HTERT RPE-1 (cell line): ENCODE results near the gene ZNF530.

Source experiments
- in situ Hi-C: fragments of 300-500 bp; cut with MboI; formaldehyde crosslinking; loops from 4 replicates; pipeline ENCODE4 v1.14.3; 2020; ENCODE audit warnings: low sequenced_read_pairs

Gene ZNF530

DNA sequence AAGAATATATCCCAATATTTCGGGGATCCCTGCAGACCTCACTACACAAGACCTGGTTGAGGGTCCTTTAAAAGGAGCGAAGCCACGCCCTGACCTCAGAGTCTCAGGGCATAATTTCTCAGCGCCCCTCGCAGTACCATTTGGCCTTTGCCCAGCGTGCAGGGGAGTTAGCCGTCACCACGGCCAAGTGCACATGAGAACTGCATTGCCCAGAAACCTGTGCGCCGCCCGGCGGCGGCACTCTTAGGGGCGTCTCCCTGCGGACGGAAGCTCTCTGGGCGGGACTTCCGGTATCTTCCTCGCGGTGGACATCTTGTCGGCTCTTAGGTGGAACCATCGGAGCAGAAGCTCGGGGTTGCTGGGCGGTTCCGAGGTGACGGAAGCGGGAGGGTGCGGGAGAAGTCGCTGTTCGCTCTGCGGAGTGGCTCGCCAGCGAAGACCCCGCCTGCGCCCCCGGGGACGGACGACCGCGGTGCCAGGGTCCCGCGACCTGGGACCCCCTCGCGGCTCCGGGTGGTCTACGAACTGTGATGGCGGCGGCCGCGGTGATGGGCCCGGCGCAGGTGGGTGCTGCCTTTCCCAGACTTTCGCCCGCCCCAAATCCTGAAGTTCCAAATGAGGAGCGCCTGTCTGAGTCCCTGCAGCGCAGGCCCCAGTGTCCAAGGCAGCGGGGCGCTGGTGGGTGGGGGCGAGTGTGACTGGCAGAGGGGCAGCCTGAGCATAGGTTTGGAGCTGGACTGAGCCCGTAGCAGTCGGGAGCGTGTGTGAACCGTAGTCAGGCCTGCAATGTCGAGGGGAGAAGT lies 14.5 kb downstream of the ZNF530 start, which contains the start of gene ZNF134:
TSS of gene ZNF134 (plus strand) at position 302 of the 803 bp plus-strand sequence. CDS start 5,227 bp downstream, outside the sequence.
- in situ Hi-C loops, result no loop called here

DNA sequence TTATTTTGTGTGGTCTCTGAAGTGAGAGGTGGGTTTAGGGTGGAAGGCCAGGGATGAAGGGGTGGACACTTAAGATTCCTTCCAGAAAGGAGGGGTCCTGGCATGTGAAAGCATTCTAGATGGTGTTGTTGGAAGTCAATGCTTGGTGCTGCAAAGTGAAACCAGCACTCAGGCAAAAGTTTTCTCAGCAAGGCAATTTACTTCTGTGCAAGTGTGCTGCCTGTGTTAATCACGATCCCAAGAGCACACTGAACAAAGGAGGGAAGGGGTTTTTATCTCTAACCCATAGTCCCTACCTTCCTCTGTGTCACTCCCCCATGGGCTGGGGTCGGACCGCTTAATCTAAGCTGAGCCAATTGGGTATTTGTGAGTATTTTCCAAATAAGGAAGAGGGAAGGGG lies 15.7 kb downstream of the ZNF530 start:
- in situ Hi-C loops, result no loop called here

DNA sequence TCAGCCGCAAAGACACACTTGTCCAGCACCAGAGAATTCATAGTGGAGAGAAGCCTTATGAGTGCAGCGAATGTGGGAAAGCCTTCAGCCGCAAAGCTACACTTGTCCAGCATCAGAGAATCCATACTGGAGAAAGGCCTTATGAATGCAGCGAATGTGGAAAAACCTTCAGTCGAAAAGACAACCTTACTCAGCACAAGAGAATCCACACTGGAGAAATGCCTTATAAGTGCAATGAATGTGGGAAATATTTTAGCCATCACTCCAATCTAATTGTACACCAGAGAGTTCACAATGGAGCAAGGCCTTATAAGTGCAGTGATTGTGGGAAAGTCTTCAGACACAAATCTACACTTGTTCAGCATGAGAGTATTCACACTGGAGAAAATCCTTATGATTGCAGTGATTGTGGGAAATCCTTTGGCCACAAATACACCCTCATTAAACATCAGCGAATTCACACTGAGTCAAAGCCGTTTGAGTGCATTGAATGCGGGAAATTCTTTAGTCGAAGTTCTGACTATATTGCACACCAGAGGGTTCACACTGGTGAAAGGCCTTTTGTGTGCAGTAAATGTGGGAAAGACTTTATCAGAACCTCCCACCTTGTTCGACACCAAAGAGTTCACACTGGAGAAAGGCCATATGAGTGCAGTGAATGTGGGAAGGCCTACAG lies 21.1 kb downstream of the ZNF530 start:
- in situ Hi-C loops, result no loop called here

DNA sequence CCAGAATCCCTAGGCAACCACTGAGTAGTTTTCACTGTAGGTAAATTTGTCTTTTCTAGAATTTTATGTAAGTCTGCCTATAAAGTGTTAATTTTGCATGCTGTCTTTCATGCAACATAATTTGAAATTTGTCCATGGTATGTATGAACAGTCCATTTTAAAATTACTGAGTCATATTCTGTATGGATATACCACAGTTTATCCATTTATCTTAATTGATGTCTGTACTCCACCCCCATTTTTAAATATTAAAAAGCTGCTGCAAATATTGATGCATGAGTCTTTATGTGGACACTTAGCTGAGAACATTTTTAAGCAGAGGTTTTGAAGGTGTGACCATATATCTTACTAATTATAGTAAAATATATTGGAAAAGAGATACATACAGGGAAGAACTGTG lies 23.4 kb downstream of the ZNF530 start:
- in situ Hi-C loops, result no loop called here

DNA sequence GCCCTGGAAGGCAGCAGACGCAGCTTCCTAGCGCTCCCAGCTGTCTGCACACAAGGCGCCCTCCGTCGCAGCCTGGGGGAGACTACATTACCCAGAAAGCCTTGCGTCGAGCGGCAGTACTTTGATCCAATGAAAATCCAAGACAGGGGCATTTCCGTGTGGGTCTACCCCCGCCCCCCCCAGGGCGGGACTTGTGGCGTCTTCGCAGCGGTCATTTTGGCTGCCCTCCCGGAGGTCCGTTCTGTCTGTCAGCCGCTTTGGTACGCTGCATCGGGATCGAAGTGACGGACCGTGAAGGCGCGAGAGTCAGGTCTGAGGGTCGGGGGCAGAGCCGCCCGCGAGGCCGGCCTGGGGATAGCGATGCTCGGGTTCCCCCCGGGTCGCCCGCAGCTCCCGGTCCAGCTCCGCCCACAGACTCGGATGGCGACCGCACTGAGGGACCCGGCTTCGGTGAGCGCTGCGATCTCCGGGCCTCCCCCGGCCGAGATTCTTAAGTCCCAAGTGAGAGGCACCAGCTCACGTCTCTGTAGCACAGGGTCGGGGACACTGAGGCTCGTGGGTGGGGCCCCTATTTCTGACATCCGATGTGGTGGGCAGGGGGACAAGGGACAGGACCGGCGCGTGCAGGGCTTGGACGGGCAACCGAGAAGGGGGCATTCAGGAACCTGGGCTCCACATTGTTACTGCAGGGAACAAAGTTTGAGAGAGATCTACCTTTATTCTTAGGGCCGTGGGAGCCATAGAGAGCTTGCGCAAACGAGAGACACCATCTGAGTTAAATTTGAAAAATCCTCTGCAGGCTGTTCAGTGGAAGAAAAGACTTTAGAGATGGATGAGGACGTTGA lies 33.5 kb downstream of the ZNF530 start, which contains the start of gene ZNF211:
TSS of gene ZNF211 (plus strand) at position 182 of the 845 bp plus-strand sequence. CDS start at position 361, 179 bp downstream.
- in situ Hi-C loops, result no loop called here

DNA sequence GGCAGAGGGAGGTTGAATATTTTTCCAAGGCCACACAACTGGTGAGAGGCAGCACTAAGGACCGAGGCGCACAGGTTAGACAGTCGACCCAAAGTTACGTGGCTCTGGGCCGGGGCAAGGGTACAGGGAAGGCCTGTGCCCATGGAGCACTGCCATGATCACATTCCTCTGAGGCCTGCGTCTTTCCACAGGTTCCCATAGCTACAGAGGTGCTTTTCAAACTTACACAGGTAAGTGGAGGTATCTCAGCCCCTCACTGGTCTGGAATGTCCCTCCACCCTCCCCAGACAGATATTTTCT lies 34.1 kb downstream of the ZNF530 start:
- in situ Hi-C loops, result no loop called here

DNA sequence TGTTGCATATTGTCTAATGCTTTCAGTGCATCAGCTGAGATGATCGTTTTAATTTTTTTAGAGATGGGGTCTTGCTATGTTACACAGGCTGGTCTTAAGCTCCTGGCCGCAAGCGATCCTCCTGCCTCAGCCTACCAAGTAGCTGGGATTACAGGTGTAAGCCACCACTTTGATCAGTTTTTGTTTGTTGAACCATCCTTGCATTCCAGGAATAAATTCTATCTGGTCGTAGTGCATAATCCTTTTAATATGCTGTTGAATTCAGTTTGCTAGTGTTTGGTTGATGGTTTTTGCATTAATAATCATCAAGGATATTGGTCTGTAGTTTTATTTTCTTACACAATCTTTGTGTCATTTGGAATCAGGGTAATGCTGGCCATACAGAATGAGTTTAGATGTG lies 37.7 kb downstream of the ZNF530 start:
- in situ Hi-C loops, result no loop called here

DNA sequence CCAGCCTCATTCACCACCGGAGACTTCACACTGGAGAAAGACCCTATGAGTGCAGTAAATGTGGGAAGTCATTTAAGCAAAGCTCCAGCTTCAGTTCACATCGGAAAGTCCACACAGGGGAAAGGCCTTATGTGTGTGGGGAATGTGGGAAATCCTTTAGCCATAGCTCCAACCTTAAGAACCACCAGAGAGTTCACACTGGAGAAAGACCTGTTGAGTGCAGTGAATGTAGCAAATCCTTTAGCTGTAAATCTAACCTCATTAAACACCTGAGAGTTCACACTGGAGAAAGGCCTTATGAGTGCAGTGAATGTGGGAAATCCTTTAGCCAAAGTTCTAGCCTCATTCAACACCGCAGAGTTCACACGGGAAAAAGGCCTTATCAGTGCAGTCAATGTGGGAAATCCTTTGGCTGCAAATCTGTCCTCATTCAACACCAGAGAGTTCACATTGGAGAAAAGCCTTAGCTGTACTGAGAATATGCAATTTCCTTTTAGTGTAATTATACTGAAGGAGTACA lies 42.1 kb downstream of the ZNF530 start:
- in situ Hi-C loops, result no loop called here

DNA sequence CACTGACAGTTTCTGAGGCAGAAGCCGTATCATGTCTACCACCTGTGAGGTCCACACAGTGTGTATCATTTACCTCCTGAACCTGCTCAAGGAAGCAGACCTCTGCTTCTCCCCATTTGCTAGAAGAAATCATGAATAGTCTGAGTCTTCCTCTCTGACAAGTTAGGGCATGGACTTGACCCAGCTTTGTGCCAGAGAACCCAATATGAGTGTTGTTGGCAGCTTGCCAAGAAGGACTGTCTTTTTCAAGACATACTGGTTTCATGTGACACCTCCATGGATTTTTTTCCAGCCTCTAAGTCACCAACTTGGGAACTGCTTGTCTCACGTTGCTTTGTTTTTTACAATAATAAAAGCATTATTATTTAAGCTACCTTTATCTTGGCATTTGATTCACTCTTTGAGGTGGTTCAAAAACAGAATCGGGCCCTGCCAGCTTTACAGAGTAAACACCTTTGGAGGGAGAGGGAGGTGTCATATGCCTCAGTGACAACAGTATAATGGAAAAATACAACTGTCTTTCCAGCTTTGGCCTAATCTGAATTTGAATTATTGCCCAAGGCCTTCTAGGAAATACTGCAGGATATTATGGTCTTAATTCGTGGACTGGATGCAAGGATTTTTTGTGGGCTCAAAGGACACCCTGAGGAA lies 42.8 kb downstream of the ZNF530 start:
- in situ Hi-C loops, result no loop called here

DNA sequence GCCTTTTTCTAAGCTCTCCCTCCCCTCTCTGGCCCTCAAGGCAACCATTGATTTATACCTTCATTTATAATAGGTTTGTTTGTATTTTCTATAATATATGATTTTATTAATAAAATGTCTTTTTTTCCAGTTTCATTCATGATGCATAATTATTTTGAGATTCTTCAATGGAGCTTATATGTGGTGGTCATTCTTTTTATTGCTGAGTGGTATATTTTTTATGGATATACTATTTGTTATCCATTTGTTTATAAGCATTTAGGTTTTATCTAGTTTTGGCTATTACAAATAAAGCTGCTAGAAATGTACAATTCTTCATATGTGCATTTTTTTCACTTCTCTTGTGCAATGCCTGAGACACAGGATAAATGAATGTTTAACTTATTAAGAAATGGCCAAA lies 44.0 kb downstream of the ZNF530 start:
- in situ Hi-C loops, result no loop called here

DNA sequence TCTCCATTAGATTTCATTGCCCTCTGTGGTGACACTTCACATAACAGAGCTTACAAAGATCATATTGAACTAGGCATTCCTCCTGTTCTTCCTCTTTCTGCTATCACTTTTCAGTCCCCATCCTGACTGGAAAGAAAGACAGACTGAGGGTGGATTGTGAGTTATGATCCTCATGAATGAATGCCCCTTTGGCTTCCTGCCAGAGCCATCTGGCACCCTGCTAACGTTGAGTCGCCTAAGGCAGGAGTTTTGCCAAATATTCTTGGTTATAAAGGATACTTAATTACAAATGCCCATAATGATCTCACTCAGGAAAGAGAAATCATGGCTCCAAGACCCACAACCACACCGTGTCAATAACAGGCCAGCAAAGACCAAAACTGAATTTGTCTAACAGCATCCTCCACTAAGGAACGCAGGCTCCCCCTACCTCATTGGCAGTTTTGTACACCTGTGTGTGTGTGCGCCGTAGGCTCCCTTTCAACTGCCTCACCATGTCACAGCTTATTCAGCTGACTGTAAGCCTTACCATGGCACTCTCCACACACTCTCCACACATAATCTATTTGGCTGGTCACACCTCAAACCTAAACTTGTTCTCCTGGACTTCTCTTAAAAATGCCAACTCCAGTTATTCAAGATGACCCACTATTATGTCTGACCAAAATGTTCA lies 48.8 kb downstream of the ZNF530 start:
- in situ Hi-C loops, result no loop called here

DNA sequence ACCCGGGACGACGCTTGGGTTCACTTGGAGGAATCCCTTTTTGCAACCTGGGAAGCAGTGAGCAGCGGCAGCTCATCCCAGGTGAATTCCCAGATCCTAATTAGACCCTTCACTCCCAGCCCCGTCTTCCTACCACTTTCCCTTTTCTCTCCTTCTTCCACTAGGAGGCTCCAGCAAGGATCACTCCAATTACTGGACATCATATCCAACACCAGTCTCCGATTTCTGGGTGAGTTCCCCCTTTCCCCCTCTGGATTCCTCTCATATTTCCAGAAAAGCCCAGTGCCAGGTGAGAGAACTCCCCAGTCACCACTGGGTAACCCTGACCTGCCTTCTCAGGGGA lies 51.9 kb downstream of the ZNF530 start:
- in situ Hi-C loops, result no loop called here

DNA sequence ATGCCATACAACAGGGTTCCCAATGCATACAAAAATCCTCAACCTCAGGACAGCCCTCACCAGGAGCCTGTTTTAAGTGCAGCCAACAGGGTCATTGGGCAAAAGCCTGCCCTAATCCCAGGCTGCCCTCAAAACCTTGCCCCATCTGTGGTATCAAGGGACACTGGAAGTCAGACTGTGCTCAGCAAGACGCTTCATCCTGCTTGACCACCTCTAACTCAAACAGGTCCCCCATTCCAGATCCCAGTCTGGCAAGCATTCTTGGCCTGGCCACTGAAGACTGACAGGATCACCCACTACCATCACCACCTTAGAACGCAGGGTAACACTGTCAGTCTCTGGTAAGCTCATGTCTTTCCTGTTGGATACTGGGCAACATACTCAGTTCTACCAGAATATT lies 54.0 kb downstream of the ZNF530 start:
- in situ Hi-C loops, result no loop called here

DNA sequence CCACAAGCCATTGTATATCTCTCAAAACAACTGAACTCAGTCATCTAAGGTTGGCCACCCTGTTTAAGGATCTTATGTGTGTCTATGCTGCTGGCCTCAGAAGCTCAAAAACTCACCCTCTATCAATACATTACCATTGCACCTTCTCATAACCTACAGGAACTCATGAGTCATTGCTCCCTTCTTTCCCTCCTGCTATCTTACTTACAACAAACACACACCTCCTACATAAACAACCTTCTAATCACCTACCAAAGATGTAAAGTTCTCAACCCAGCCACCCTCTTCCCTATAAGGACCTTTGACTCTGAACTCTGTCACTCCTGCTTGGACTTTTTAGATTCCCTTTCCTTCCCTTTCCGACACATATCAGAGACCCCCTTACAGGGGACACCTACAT lies 55.8 kb downstream of the ZNF530 start:
- in situ Hi-C loops, result no loop called here

DNA sequence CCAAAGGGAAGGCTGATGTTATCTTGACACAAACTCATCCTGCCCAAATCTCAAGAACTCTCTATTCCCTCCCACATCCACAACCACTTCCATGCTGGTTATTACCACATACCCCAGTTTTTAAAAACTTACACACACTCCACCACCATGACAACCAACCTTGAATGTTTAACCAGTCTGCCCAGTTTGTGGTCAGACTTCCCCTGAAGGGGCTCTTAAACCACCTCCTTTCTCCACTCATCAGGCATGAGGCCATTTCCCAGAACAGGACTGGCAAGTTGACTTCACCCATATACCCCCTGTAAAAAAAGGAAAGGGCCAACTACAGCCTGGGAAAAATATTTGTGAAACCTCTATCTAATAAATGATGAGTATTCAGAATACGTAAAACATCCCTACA lies 56.7 kb downstream of the ZNF530 start:
- in situ Hi-C loops, result no loop called here
